ENCODE data around the gene RETSAT.

- no peak for TF ChIP-seq EZH2phosphoT487 (IDR thresholded peaks at IDR 0.05; ENCODE audit: low read depth)
- no peak for TF ChIP-seq CTCF (IDR thresholded peaks at IDR 0.05; ENCODE audit: low read depth, low read length)
These were observed 39.5 kb upstream of the RETSAT start for GRCh38 chr2:85393836-85394235.

All from OCI-LY3 (cell line).